Endothelial cell of umbilical vein (primary cell): ENCODE data around the gene MT3. TPM values are rescaled to one million over a fixed set of nuclear protein-coding genes. Genes with fewer than 3 reads are reported as not detected.

Experiments
- BruUV-seq: library from RNA; stranded (reverse); fragments of 400-500 nt; replicated peaks from 2 replicates; lab custom pipeline; 2021; lab: Mats Ljungman, UMichigan
- CTCF ChIA-PET: fragments of 300-600, 350-600 bp; sonication (Branson Sonifier 250); formaldehyde crosslinking; loops from one replicate; lab custom pipeline; 2021; ENCODE audit warnings: antibody characterized with exemption, inconsistent platforms; lab: Charles Lee
- POLR2A ChIA-PET: fragments of 300-600, 350-600 bp; sonication (Branson Sonifier 250); formaldehyde crosslinking; loops from one replicate; lab custom pipeline; 2021; ENCODE audit warnings: antibody characterized with exemption, inconsistent platforms; lab: Charles Lee
- DNase-seq: peaks from one replicate; pipeline ENCODE4 v3.0.0-alpha.2; 2011; ENCODE audit warnings: low read depth, low spot score
- FAIRE-seq: peaks from 2 replicates; lab custom pipeline; 2011; peaks lifted over from hg19 to GRCh38; lab: Jason Lieb, UNC
- H2AFZ ChIP-seq: 2 replicates; pipeline ENCODE4 v1.6.0; 2012; ENCODE audit warnings: low read depth, low read length, control low read depth, inconsistent platforms
- H3K27ac ChIP-seq: 2 replicates; pipeline ENCODE4 v1.5.1; 2011; ENCODE audit warnings: low read depth, mild to moderate bottlenecking, control low read depth, low read length, moderate library complexity; ENCODE audit not compliant: insufficient read depth
- H3K27me3 ChIP-seq, 2 experiments: 2 replicates each; pipeline versions ENCODE4 v1.6.0 to v1.6.1; 2011; ENCODE audit warnings: low read length in 2 of 2, mixed read lengths in 1 of 2; ENCODE audit not compliant: control insufficient read depth in 2 of 2, insufficient read depth in 2 of 2
- H3K36me3 ChIP-seq, 2 experiments: 2 replicates in 1 of 2; 3 replicates in 1 of 2; pipeline ENCODE4 v1.5.1; 2011; ENCODE audit warnings: low read length in 2 of 2, mild to moderate bottlenecking in 1 of 2, moderate library complexity in 1 of 2; ENCODE audit not compliant: control insufficient read depth in 2 of 2, insufficient read depth in 2 of 2; ENCODE audit errors: extremely low read depth in 1 of 2
- H3K4me1 ChIP-seq: 3 replicates; pipeline ENCODE4 v1.5.1; 2011; ENCODE audit warnings: mild to moderate bottlenecking, low read length; ENCODE audit not compliant: control insufficient read depth, insufficient read depth; ENCODE audit errors: extremely low read depth
- H3K4me2 ChIP-seq: 2 replicates; pipeline ENCODE4 v1.6.1; 2011; ENCODE audit warnings: low read length, control low read depth, mixed read lengths; ENCODE audit not compliant: insufficient read depth
- H3K4me3 ChIP-seq, 3 experiments: fragments of 200-600 bp in 1 of 3; sonication (generic), shearing (Covaris generic) in 1 of 3; replicated peaks in 1 of 3; 2 replicates each; pipeline ENCODE4 v1.5.1; 2011 to 2016; ENCODE audit warnings: control low read depth in 3 of 3, low read length in 3 of 3, mild to moderate bottlenecking in 2 of 3, inconsistent platforms in 1 of 3, low read depth in 1 of 3, moderate library complexity in 1 of 3; ENCODE audit not compliant: insufficient read depth in 1 of 3
- H3K79me2 ChIP-seq: 2 replicates; pipeline ENCODE4 v1.6.0; 2012; ENCODE audit warnings: low read length, inconsistent platforms; ENCODE audit not compliant: control insufficient read depth, insufficient read depth
- H3K9ac ChIP-seq: replicated peaks from 2 replicates; pipeline ENCODE3; 2011; ENCODE audit warnings: low read length, control low read depth; ENCODE audit not compliant: insufficient read depth; ENCODE audit errors: extremely low read depth
- H3K9me1 ChIP-seq: replicated peaks from 3 replicates; pipeline ENCODE4 v1.6.0; 2011; ENCODE audit warnings: mild to moderate bottlenecking, low read length; ENCODE audit not compliant: control insufficient read depth, insufficient read depth; ENCODE audit errors: extremely low read depth
- H3K9me3 ChIP-seq: replicated peaks from 2 replicates; pipeline ENCODE4 v1.5.1; 2012; ENCODE audit warnings: low read length, inconsistent platforms; ENCODE audit not compliant: control insufficient read depth, insufficient read depth
- H4K20me1 ChIP-seq: replicated peaks from 2 replicates; pipeline ENCODE3; 2011; ENCODE audit warnings: mild to moderate bottlenecking, low read length; ENCODE audit not compliant: control insufficient read depth, insufficient read depth; ENCODE audit errors: extremely low read depth
- CTCF ChIP-seq, 2 donors: IDR thresholded peaks; 1 replicate in 1 of 2; 2 replicates in 1 of 2; pipeline ENCODE4 v1.5.1; 2011; ENCODE audit warnings: low read length in 2 of 2, mild to moderate bottlenecking in 2 of 2, moderate library complexity in 2 of 2, control low read depth in 1 of 2, inconsistent platforms in 1 of 2, low read depth in 1 of 2; ENCODE audit not compliant: insufficient read depth in 1 of 2; ENCODE audit errors: extremely low read depth in 1 of 2
- EZH2 ChIP-seq: IDR thresholded peaks from 2 replicates; pipeline ENCODE4 v1.6.1; 2012; ENCODE audit warnings: borderline replicate concordance, low read depth, mild to moderate bottlenecking, moderate library complexity, low read length, inconsistent platforms; ENCODE audit not compliant: severe bottlenecking
- FOS ChIP-seq: IDR thresholded peaks from 2 replicates; pipeline ENCODE4 v1.6.1; 2011; ENCODE audit warnings: mild to moderate bottlenecking, low read length, moderate library complexity, borderline replicate concordance; ENCODE audit not compliant: insufficient read depth
- GATA2 ChIP-seq: IDR thresholded peaks from 2 replicates; pipeline ENCODE4 v1.7.0; 2011; ENCODE audit warnings: low read depth, mild to moderate bottlenecking, moderate library complexity, mixed read lengths, low read length; ENCODE audit not compliant: insufficient read length, insufficient read depth
- JUN ChIP-seq: IDR thresholded peaks from 2 replicates; pipeline ENCODE4 v1.6.1; 2011; ENCODE audit warnings: borderline replicate concordance, low read depth; ENCODE audit not compliant: insufficient read length, insufficient read depth
- MAX ChIP-seq: IDR thresholded peaks from 2 replicates; pipeline ENCODE4 v1.6.1; 2011; ENCODE audit not compliant: insufficient read depth, insufficient read length
- MYC ChIP-seq: IDR thresholded peaks from one replicate; pipeline ENCODE4 v1.6.1; 2011; ENCODE audit warnings: mild to moderate bottlenecking, low read depth, low read length
- POLR2A ChIP-seq: IDR thresholded peaks from 2 replicates; pipeline ENCODE4 v1.6.1; 2012; ENCODE audit warnings: low read depth, mild to moderate bottlenecking, control low read depth, low read length
- POLR2AphosphoS5 ChIP-seq: IDR thresholded peaks from 2 replicates; pipeline ENCODE4 v1.6.1; 2012; ENCODE audit warnings: low read depth, mild to moderate bottlenecking, control low read depth, low read length, moderate library complexity; ENCODE audit not compliant: insufficient read depth
- dilution Hi-C: fragments of 300-500 bp; cut with MboI; formaldehyde crosslinking; loops from one replicate; pipeline ENCODE4 v1.15.0; 2019; ENCODE audit warnings: low sequenced_read_pairs; ENCODE audit not compliant: extremely low pct_ligation_motif_present
- intact Hi-C: fragments of 100-400 bp; cut with micrococcal nuclease; formaldehyde crosslinking; loops from one replicate; pipeline ENCODE4 v1.10.0; 2022
- polyA plus RNA-seq, 4 experiments: library from polyadenylated mRNA; depleted of rRNA in 3 of 4; stranded (reverse) in 3 of 4; unstranded in 1 of 4; fragments of >200 nt; gene quantifications; 2 replicates each; pipeline versions ENCODE4 v1.2.1 to v1.2.3, GENCODE V29; 2011 to 2012; ENCODE audit warnings: missing spikeins in 1 of 4
- total RNA-seq: library from RNA; stranded (reverse); gene quantifications from 2 replicates; pipeline ENCODE4 v1.2.3, GENCODE V29; 2021

MT3 gene
- total and polyA plus RNA-seq, 2 donors (not counting 3 experiments of a cell fraction or from before 2014, with no cell fraction given) = not detected

- BruUV-seq = no TSS peak
- Histone ChIP-seq H3K79me2 (no peaks in the 10 kb centered on the region), H3K9me3 (no peaks in the 10 kb centered on the region), H3K9me1 (no peaks in the 10 kb centered on the region), H2AFZ (no peak overlapping the region), H3K9ac (no peak overlapping the region), H3K27ac (no peak overlapping the region), H3K4me2 (no peak overlapping the region), H3K4me1 (peaks cover 16% of the 10 kb centered on the region), H3K4me3 (no peak overlapping the region), H3K27me3 (peaks cover 34 to 39% of the 10 kb centered on the region in 2 experiments), H3K36me3 (no peaks in the 10 kb centered on the region), H4K20me1 (no peaks in the 10 kb centered on the region)
- ChIA-PET POLR2A (interaction anchor here (1.0 kb wide), 1 partner anchor 10 kb away, joined by 3 read pairs; no protein-coding TSS in a partner anchor), CTCF (interaction anchor here (0.6 to 1.5 kb wide), 2 partner anchors 30 to 91 kb away, joined by 3 to 5 read pairs; no protein-coding TSS in a partner anchor)
- TF ChIP-seq MYC (no peak), FOS (no peak), POLR2A (no peak), MAX (no peak), GATA2 (no peak), POLR2AphosphoS5 (no peak), CTCF (IDR thresholded peaks at IDR 0.05; ENCODE audit: extremely low read depth in 1 of 2, insufficient read depth in 1 of 2, low read depth in 1 of 2, low read length in 2 of 2) (no peak), EZH2 (no peak), JUN (no peak)
- intact Hi-C loops = no loop called here
- DNase-seq (no peak), FAIRE-seq (no peak)
- dilution Hi-C loops = no loop called here
Observed at GRCh38 chr16:56633535-56633934, 44.2 kb downstream of the MT3 start.
